ENCODE results near the gene HLX. TPM values are rescaled to one million over a fixed set of nuclear protein-coding genes. Genes with fewer than 3 reads are reported as not detected.

Gene HLX
- total RNA-seq, result under 1 TPM; 0.23 to 0.25 TPM

GRCh38 chr1:220879076-220879508, at the start of gene HLX:
TSS of gene HLX (plus strand) at chr1:220879443. CDS start at chr1:220879858, 415 bp downstream.
- peak within 1 kb of the TSS; percentile 4 for H3K27ac Mint-ChIP-seq
- H3K4me1 Mint-ChIP-seq, result peaks cover 37% of the 10 kb centered on the region
- ATAC-seq, result peak; percentile 65
- peak; percentile 56 for DNase-seq
- POLR2A ChIA-PET, result interaction anchor here (0.7 kb wide), 1 partner anchor 8 kb away, joined by 4 read pairs; no protein-coding TSS in a partner anchor
- intact Hi-C loops (cut with DNase I, micrococcal nuclease), result no loop called here
- CTCF ChIA-PET, result interaction anchor here (0.7 to 0.9 kb wide), 3 partner anchors 21 to 1872 kb away, joined by 3 to 4 read pairs (median 3); no protein-coding TSS in a partner anchor
- H3K36me3 Mint-ChIP-seq (ENCODE audit: low read depth), result no peaks in the 10 kb centered on the region
- H3K9me3 Mint-ChIP-seq (ENCODE audit: low read depth), result no peaks in the 10 kb centered on the region
- peaks cover 75% of the 10 kb centered on the region for H3K27me3 Mint-ChIP-seq
- H3K4me3 Mint-ChIP-seq, result peak within 1 kb of the TSS; percentile 56

DNA sequence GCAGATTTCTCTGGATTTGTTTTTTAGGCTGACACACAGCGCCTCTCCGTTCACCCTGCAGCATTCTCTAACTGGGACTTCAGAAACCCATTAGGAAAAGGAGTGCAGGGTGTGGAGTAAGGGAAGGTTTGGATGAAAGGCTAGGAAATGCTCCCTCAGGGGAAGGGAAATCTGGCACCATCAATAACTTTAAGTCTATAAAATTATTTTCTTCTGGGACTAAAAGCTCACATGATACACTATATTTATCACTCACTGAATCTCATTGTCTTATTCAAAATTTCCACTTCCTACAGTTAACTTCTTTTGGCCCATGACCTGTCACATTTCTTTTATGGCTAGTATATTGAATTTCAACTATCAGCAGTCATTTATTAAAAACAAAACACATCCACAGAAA, 45.8 kb upstream of the HLX start:
- no peaks in the 10 kb centered on the region for H3K36me3 Mint-ChIP-seq (ENCODE audit: low read depth)
- H3K27ac Mint-ChIP-seq, result no peak overlapping the region
- ATAC-seq (no peak), DNase-seq (no peak)
- H3K9me3 Mint-ChIP-seq (ENCODE audit: low read depth), result no peaks in the 10 kb centered on the region
- intact Hi-C loops (cut with DNase I, micrococcal nuclease), result no loop called here
- ChIA-PET CTCF (no interaction called here), POLR2A (no interaction called here)
- H3K4me1 Mint-ChIP-seq, result no peaks in the 10 kb centered on the region
- peaks cover 5% of the 10 kb centered on the region for H3K27me3 Mint-ChIP-seq
- no peak overlapping the region for H3K4me3 Mint-ChIP-seq

DNA sequence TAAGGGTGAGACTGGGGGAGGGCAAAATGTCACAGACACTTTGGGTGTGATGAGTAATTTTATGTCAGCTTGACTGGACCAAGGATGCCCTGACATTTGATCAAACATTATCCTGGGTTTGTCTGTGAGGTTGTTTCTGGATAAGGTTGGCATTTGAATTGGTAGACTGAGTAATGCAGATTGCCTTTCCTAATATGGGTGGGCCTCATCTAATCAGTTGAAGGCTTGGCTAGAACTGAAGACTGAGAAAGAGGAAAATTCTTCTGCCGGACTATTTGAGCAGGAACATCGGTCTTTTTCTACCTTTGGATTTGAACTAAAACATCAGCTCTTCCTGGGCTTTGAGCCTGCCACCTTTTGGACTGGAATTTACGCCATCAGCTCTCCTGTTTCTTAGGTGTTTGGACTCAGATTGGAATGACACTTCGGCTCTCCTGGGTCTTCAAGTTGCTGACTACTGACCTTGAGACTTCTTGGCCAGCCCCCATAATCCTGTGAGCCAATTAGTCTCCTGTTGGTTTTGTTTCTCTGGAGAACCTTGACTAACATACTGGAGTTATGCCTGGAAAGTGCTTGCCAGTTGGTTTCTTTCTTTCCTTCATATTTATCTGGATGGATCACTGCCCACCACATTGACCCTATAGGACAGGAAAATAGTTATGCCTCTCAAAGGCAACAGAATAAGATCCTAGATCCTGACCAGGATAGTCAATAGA, 44.9 kb upstream of the HLX start:
- no peaks in the 10 kb centered on the region for H3K36me3 Mint-ChIP-seq (ENCODE audit: low read depth)
- no peak overlapping the region for H3K27ac Mint-ChIP-seq
- no peak overlapping the region for H3K4me3 Mint-ChIP-seq
- no peaks in the 10 kb centered on the region for H3K9me3 Mint-ChIP-seq (ENCODE audit: low read depth)
- intact Hi-C loops (cut with DNase I, micrococcal nuclease), result no loop called here
- CTCF ChIA-PET, result no interaction called here
- ATAC-seq (no peak), DNase-seq (no peak)
- H3K27me3 Mint-ChIP-seq, result peaks cover 5% of the 10 kb centered on the region
- H3K4me1 Mint-ChIP-seq, result no peaks in the 10 kb centered on the region
- POLR2A ChIA-PET, result no interaction called here

- no peak overlapping the region for H3K4me3 Mint-ChIP-seq
- no peaks in the 10 kb centered on the region for H3K4me1 Mint-ChIP-seq
- no peaks in the 10 kb centered on the region for H3K9me3 Mint-ChIP-seq (ENCODE audit: low read depth)
- ATAC-seq, result no peak
- CTCF ChIA-PET, result interaction anchor here (0.7 kb wide), 1 partner anchor 152 kb away, joined by 3 read pairs; no protein-coding TSS in a partner anchor
- H3K27me3 Mint-ChIP-seq, result peaks cover 8% of the 10 kb centered on the region
- POLR2A ChIA-PET, result no interaction called here
- intact Hi-C loops (cut with DNase I, micrococcal nuclease), result no loop called here
- no peak overlapping the region for H3K27ac Mint-ChIP-seq
- no peaks in the 10 kb centered on the region for H3K36me3 Mint-ChIP-seq (ENCODE audit: low read depth)
- DNase-seq, result no peak
Observed at GRCh38 chr1:220838578-220838977, 40.7 kb upstream of the HLX start.

- no peaks in the 10 kb centered on the region for H3K9me3 Mint-ChIP-seq (ENCODE audit: low read depth)
- no peak overlapping the region for H3K4me3 Mint-ChIP-seq
- intact Hi-C loops (cut with DNase I, micrococcal nuclease), result no loop called here
- CTCF ChIA-PET, result interaction anchor here (0.7 kb wide), 1 partner anchor 153 kb away, joined by 3 read pairs; no protein-coding TSS in a partner anchor
- ATAC-seq (no peak), DNase-seq (no peak)
- H3K27ac Mint-ChIP-seq, result no peak overlapping the region
- POLR2A ChIA-PET, result interaction anchor here (0.6 kb wide), 1 partner anchor 46 kb away, joined by 3 read pairs; no protein-coding TSS in a partner anchor
- no peaks in the 10 kb centered on the region for H3K36me3 Mint-ChIP-seq (ENCODE audit: low read depth)
- H3K4me1 Mint-ChIP-seq, result no peaks in the 10 kb centered on the region
- peaks cover 6% of the 10 kb centered on the region for H3K27me3 Mint-ChIP-seq
Observed at GRCh38 chr1:220839474-220839873, 39.8 kb upstream of the HLX start.

- Mint-ChIP-seq H3K36me3 (ENCODE audit: low read depth) (no peaks in the 10 kb centered on the region), H3K4me1 (no peaks in the 10 kb centered on the region), H3K27ac (no peak overlapping the region), H3K9me3 (ENCODE audit: low read depth) (no peaks in the 10 kb centered on the region), H3K27me3 (peaks cover 4% of the 10 kb centered on the region), H3K4me3 (no peak overlapping the region)
- DNase-seq (no peak), ATAC-seq (no peak)
- POLR2A ChIA-PET, result no interaction called here
- intact Hi-C loops (cut with DNase I, micrococcal nuclease), result no loop called here
- CTCF ChIA-PET, result no interaction called here
Observed at GRCh38 chr1:220841293-220841692, 38.0 kb upstream of the HLX start.

GRCh38 chr1:220843481-220844011, 35.7 kb upstream of the HLX start:
- ChIA-PET POLR2A (no interaction called here), CTCF (no interaction called here)
- no peak overlapping the region for H3K4me3 Mint-ChIP-seq
- intact Hi-C loops (cut with DNase I, micrococcal nuclease), result no loop called here
- DNase-seq, result no peak
- ATAC-seq, result no peak
- H3K27me3 Mint-ChIP-seq, result peaks cover 5% of the 10 kb centered on the region
- no peaks in the 10 kb centered on the region for H3K9me3 Mint-ChIP-seq (ENCODE audit: low read depth)
- H3K36me3 Mint-ChIP-seq (ENCODE audit: low read depth), result no peaks in the 10 kb centered on the region
- H3K4me1 Mint-ChIP-seq, result no peaks in the 10 kb centered on the region
- no peak overlapping the region for H3K27ac Mint-ChIP-seq

GRCh38 chr1:220852408-220852807, 26.8 kb upstream of the HLX start:
- Mint-ChIP-seq H3K27ac (no peak overlapping the region), H3K36me3 (ENCODE audit: low read depth) (no peaks in the 10 kb centered on the region), H3K4me1 (no peaks in the 10 kb centered on the region), H3K4me3 (no peak overlapping the region), H3K9me3 (ENCODE audit: low read depth) (peaks cover 18% of the 10 kb centered on the region), H3K27me3 (peaks cover 7% of the 10 kb centered on the region)
- CTCF ChIA-PET, result no interaction called here
- DNase-seq (no peak), ATAC-seq (no peak)
- intact Hi-C loops (cut with DNase I, micrococcal nuclease), result no loop called here
- POLR2A ChIA-PET, result no interaction called here

GRCh38 chr1:220872296-220872695, 6.9 kb upstream of the HLX start:
- ATAC-seq, result no peak
- Mint-ChIP-seq H3K36me3 (ENCODE audit: low read depth) (no peaks in the 10 kb centered on the region), H3K27me3 (peaks cover 63% of the 10 kb centered on the region), H3K4me1 (peaks cover 7% of the 10 kb centered on the region), H3K9me3 (ENCODE audit: low read depth) (no peaks in the 10 kb centered on the region), H3K27ac (no peak overlapping the region), H3K4me3 (no peak overlapping the region)
- intact Hi-C loops (cut with DNase I, micrococcal nuclease), result no loop called here
- DNase-seq, result no peak
- ChIA-PET CTCF (no interaction called here), POLR2A (no interaction called here)

DNA sequence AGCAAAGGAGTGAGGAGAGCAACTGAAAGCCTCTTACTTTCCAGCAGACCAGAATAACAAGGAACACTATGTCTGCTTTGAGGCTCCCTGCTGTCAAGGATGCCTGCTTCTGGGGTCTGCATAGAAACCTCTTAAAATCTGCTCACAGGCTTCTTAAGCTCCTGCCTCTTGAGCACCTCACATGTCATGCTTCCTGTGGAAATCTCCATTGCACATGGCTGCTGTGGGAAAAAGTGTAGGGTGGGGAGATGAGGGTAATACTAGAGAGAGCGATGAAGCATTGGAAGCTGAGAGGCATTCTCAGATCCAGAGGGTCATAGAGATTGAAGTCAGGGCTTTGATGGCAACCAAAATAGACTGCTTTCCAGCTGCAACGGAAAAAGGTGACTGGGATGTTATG, 6.2 kb upstream of the HLX start:
- POLR2A ChIA-PET, result no interaction called here
- DNase-seq (no peak), ATAC-seq (no peak)
- Mint-ChIP-seq H3K27me3 (peaks cover 68% of the 10 kb centered on the region), H3K4me3 (no peak overlapping the region), H3K27ac (no peak overlapping the region), H3K4me1 (peaks cover 14% of the 10 kb centered on the region), H3K9me3 (ENCODE audit: low read depth) (no peaks in the 10 kb centered on the region), H3K36me3 (ENCODE audit: low read depth) (no peaks in the 10 kb centered on the region)
- CTCF ChIA-PET, result no interaction called here
- intact Hi-C loops (cut with DNase I, micrococcal nuclease), result no loop called here

DNA sequence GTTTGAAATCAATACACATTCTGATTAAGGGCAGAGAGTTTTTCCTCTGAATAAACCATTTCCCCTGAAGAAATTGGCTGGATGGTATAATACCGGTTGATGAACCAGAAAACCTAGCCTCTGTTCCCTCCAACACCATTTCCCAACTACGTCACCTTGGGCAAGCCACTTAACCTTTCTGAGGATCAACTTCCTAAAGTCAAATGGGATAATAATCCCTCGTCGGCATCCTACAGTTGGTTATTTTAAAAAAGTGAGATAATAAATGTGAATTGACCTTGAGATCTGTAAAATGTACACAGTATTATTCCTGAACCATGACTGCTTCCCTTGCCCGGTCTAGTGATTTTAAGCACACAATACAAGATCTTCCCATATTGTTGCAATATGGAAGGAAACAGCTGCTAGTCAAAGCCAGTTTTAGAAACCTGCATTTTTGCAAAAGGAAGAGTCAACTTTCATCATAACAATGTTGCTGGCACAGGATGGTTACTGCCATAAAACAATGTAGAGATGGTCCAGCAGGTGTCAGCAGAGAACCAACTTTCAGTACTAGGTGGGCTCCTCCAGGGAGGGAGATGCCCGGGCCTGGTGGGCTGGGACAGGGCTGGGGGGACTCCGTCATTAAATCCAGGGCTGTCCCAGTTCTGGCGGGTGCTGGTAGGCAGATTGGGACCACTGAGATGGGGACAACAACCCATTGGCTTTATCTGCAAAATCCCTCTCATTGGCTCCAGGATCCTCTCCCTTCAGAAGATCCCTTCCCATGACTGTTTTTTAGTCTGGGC, 5.2 kb upstream of the HLX start:
- intact Hi-C loops (cut with DNase I, micrococcal nuclease), result loop anchor here (1.0 to 2.0 kb wide), 3 partner anchors 329 to 561 kb away; no protein-coding TSS in a partner anchor
- peaks cover 23% of the 10 kb centered on the region for H3K4me1 Mint-ChIP-seq
- ATAC-seq, result no peak
- H3K27ac Mint-ChIP-seq, result no peak overlapping the region
- no peaks in the 10 kb centered on the region for H3K9me3 Mint-ChIP-seq (ENCODE audit: low read depth)
- ChIA-PET POLR2A (no interaction called here), CTCF (interaction anchor here (1.2 kb wide), 1 partner anchor 329 kb away, joined by 6 read pairs; no protein-coding TSS in a partner anchor)
- no peak overlapping the region for H3K4me3 Mint-ChIP-seq
- H3K27me3 Mint-ChIP-seq, result peaks cover 68% of the 10 kb centered on the region
- no peaks in the 10 kb centered on the region for H3K36me3 Mint-ChIP-seq (ENCODE audit: low read depth)
- DNase-seq, result peak; percentile 47

All from activated CD4-positive, alpha-beta T cell treated with anti-CD3 and anti-CD28 coated beads for 36 hours (primary cell).